Measurements from ENCODE around the gene PGP. TPM values are rescaled to one million over a fixed set of nuclear protein-coding genes. Genes with fewer than 3 reads are reported as not detected.

PGP gene
- total RNA-seq, 1 donor from 2014 or later, result 16.8 TPM

- Mint-ChIP-seq H3K4me3 (no peak overlapping the region), H3K4me1 (no peaks in the 10 kb centered on the region), H3K36me3 (peaks cover 18% of the 10 kb centered on the region), H3K9me3 (no peaks in the 10 kb centered on the region), H3K27ac (no peak overlapping the region), H3K27me3 (ENCODE audit: low read depth) (no peaks in the 10 kb centered on the region)
- TF ChIP-seq, protein P1, sequence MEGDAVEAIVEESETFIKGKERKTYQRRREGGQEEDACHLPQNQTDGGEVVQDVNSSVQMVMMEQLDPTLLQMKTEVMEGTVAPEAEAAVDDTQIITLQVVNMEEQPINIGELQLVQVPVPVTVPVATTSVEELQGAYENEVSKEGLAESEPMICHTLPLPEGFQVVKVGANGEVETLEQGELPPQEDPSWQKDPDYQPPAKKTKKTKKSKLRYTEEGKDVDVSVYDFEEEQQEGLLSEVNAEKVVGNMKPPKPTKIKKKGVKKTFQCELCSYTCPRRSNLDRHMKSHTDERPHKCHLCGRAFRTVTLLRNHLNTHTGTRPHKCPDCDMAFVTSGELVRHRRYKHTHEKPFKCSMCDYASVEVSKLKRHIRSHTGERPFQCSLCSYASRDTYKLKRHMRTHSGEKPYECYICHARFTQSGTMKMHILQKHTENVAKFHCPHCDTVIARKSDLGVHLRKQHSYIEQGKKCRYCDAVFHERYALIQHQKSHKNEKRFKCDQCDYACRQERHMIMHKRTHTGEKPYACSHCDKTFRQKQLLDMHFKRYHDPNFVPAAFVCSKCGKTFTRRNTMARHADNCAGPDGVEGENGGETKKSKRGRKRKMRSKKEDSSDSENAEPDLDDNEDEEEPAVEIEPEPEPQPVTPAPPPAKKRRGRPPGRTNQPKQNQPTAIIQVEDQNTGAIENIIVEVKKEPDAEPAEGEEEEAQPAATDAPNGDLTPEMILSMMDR (IDR thresholded peaks at IDR 0.05; ENCODE audit: unreplicated experiment), result no peak
- no peak for DNase-seq (ENCODE audit: low spot score in 2 of 2, unreplicated experiment in 2 of 2)
These were observed 37.1 kb downstream of the PGP start for GRCh38 chr16:2177561-2177960.

GRCh38 chr16:2177101-2177500 lies 37.5 kb downstream of the PGP start:
- Mint-ChIP-seq H3K27ac (no peak overlapping the region), H3K36me3 (peaks cover 17% of the 10 kb centered on the region), H3K4me3 (no peak overlapping the region), H3K9me3 (no peaks in the 10 kb centered on the region), H3K27me3 (ENCODE audit: low read depth) (no peaks in the 10 kb centered on the region), H3K4me1 (no peaks in the 10 kb centered on the region)
- TF ChIP-seq, protein P1 (IDR thresholded peaks at IDR 0.05; ENCODE audit: unreplicated experiment), result no peak
- DNase-seq (ENCODE audit: low spot score in 2 of 2, unreplicated experiment in 2 of 2), result no peak

- TF ChIP-seq, protein P1 (IDR thresholded peaks at IDR 0.05; ENCODE audit: unreplicated experiment), result no peak
- Mint-ChIP-seq H3K4me3 (no peak overlapping the region), H3K4me1 (no peaks in the 10 kb centered on the region), H3K27ac (no peak overlapping the region), H3K36me3 (peaks cover 19% of the 10 kb centered on the region), H3K27me3 (ENCODE audit: low read depth) (no peaks in the 10 kb centered on the region), H3K9me3 (no peaks in the 10 kb centered on the region)
- DNase-seq (ENCODE audit: low spot score in 2 of 2, unreplicated experiment in 2 of 2), result no peak
These were observed 38.6 kb downstream of the PGP start for GRCh38 chr16:2176047-2176446.

DNA sequence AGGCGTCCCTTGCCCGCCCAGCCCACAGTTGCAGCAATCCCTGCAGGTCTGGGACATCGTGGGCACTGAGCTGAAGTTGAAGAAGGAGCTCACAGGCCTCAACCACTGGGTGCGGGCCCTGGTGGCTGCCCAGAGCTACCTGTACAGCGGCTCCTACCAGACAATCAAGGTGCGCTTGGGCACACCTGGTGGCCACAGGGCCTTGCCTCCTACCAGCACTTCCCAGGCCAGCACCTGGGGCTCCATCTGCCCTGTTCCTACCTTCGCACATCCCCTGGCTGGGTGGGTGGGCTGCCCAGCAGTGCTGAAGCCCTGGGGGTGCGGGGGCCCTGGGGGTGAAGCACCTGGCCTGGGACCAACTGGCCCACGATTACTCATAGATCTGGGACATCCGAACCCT lies 39.2 kb downstream of the PGP start:
- Mint-ChIP-seq H3K4me3 (no peak overlapping the region), H3K9me3 (no peaks in the 10 kb centered on the region)

GRCh38 chr16:2174396-2175131 lies 40.1 kb downstream of the PGP start:
- no peaks in the 10 kb centered on the region for H3K9me3 Mint-ChIP-seq

More for the DNA sequence above, 39.2 kb downstream of the PGP start:
- H3K27me3 Mint-ChIP-seq (ENCODE audit: low read depth), result no peaks in the 10 kb centered on the region
- H3K36me3 Mint-ChIP-seq, result peaks cover 19% of the 10 kb centered on the region
- no peak overlapping the region for H3K27ac Mint-ChIP-seq
- TF ChIP-seq, protein P1 (IDR thresholded peaks at IDR 0.05; ENCODE audit: unreplicated experiment), result no peak
- H3K4me1 Mint-ChIP-seq, result no peaks in the 10 kb centered on the region
- no peak for DNase-seq (ENCODE audit: low spot score in 2 of 2, unreplicated experiment in 2 of 2)

More at GRCh38 chr16:2174396-2175131, 40.1 kb downstream of the PGP start:
- H3K4me1 Mint-ChIP-seq, result no peaks in the 10 kb centered on the region
- no peak for DNase-seq (ENCODE audit: low spot score in 2 of 2, unreplicated experiment in 2 of 2)
- peaks cover 19% of the 10 kb centered on the region for H3K36me3 Mint-ChIP-seq
- TF ChIP-seq, protein P1 (IDR thresholded peaks at IDR 0.05; ENCODE audit: unreplicated experiment), result no peak
- no peak overlapping the region for H3K4me3 Mint-ChIP-seq
- H3K27me3 Mint-ChIP-seq (ENCODE audit: low read depth), result no peaks in the 10 kb centered on the region
- H3K27ac Mint-ChIP-seq, result no peak overlapping the region

Measured in mesothelial cell of epicardium (in vitro differentiated cells).